DND-41 (cell line): ENCODE data around the gene EID2B.

Experiments
- ATAC-seq: fragments of 200-7000 bp; cut with Tn5 transposase; 3 replicates; pipeline ENCODE4 v1.9.1; 2021; ENCODE audit warnings: low read depth; ENCODE audit not compliant: insufficient read depth
- DNase-seq: peaks from one replicate; pipeline ENCODE4 v3.0.0-alpha.2; 2020
- H2AFZ ChIP-seq: 2 replicates; pipeline ENCODE4 v1.6.0; 2012; ENCODE audit warnings: low read depth, low read length
- H3K27ac ChIP-seq: 2 replicates; pipeline ENCODE4 v1.5.1; 2012; ENCODE audit warnings: low read length, inconsistent platforms
- H3K27me3 ChIP-seq: fragments of 200-600 bp; sonication (generic); 2 replicates; pipeline ENCODE4 v1.6.0; 2012; ENCODE audit warnings: low read length, mild to moderate bottlenecking, inconsistent platforms; ENCODE audit not compliant: insufficient read depth, poor library complexity
- H3K36me3 ChIP-seq: 2 replicates; pipeline ENCODE4 v1.5.1; 2012; ENCODE audit warnings: low read length, inconsistent platforms; ENCODE audit not compliant: insufficient read depth
- H3K4me1 ChIP-seq: 2 replicates; pipeline ENCODE4 v1.5.1; 2012; ENCODE audit warnings: mild to moderate bottlenecking, low read length; ENCODE audit not compliant: insufficient read depth
- H3K4me2 ChIP-seq: 2 replicates; pipeline ENCODE4 v1.6.0; 2012; ENCODE audit warnings: mild to moderate bottlenecking, moderate library complexity, low read length, inconsistent platforms; ENCODE audit not compliant: insufficient read depth
- H3K4me3 ChIP-seq, 2 experiments: fragments of 200-600 bp in 1 of 2; shearing (Covaris generic) in 1 of 2; 2 replicates each; pipeline ENCODE4 v1.5.1; 2012 to 2016; ENCODE audit warnings: inconsistent platforms in 2 of 2, low read length in 2 of 2, mild to moderate bottlenecking in 2 of 2, low read depth in 1 of 2, moderate library complexity in 1 of 2
- H3K79me2 ChIP-seq: 2 replicates; pipeline ENCODE4 v1.6.0; 2012; ENCODE audit warnings: low read length, inconsistent platforms; ENCODE audit not compliant: insufficient read depth
- H3K9ac ChIP-seq: 2 replicates; pipeline ENCODE4 v1.6.0; 2012; ENCODE audit warnings: low read depth, mild to moderate bottlenecking, inconsistent platforms, low read length, moderate library complexity
- H3K9me3 ChIP-seq: 2 replicates; pipeline ENCODE4 v1.5.1; 2012; ENCODE audit warnings: low read length, moderate library complexity, mild to moderate bottlenecking, inconsistent platforms; ENCODE audit not compliant: insufficient read depth, severe bottlenecking
- H4K20me1 ChIP-seq: 2 replicates; pipeline ENCODE4 v1.6.0; 2012; ENCODE audit warnings: low read length; ENCODE audit not compliant: insufficient read depth
- CTCF ChIP-seq: IDR thresholded peaks from 2 replicates; pipeline ENCODE4 v1.5.1; 2012; ENCODE audit warnings: borderline replicate concordance, low read length, moderate library complexity, mild to moderate bottlenecking; ENCODE audit not compliant: poor library complexity, severe bottlenecking; ENCODE audit errors: extremely low read depth
- EZH2 ChIP-seq: IDR thresholded peaks from 3 replicates; pipeline ENCODE4 v1.6.1; 2012; ENCODE audit warnings: borderline replicate concordance, low read depth, mild to moderate bottlenecking, moderate library complexity, low read length, inconsistent platforms; ENCODE audit not compliant: severe bottlenecking

The EID2B gene

GRCh38 chr19:39509233-39509632 lies 23.4 kb downstream of the EID2B start:
- no peak overlapping the region for H3K4me2 ChIP-seq
- TF ChIP-seq EZH2 (no peak), CTCF (no peak)
- no peak overlapping the region for H3K4me3 ChIP-seq
- H3K27me3 ChIP-seq = no peaks in the 10 kb centered on the region
- no peaks in the 10 kb centered on the region for H4K20me1 ChIP-seq
- H3K9ac ChIP-seq = no peak overlapping the region
- H3K9me3 ChIP-seq = no peaks in the 10 kb centered on the region
- DNase-seq (no peak), ATAC-seq (no peak)
- H3K79me2 ChIP-seq = no peaks in the 10 kb centered on the region
- no peak overlapping the region for H2AFZ ChIP-seq
- H3K27ac ChIP-seq = no peak overlapping the region
- H3K4me1 ChIP-seq = no peaks in the 10 kb centered on the region
- H3K36me3 ChIP-seq = no peaks in the 10 kb centered on the region

GRCh38 chr19:39508629-39509028 lies 24.0 kb downstream of the EID2B start:
- Histone ChIP-seq H3K4me1 (no peaks in the 10 kb centered on the region), H3K9ac (no peak overlapping the region), H3K9me3 (no peaks in the 10 kb centered on the region), H3K27me3 (no peaks in the 10 kb centered on the region), H3K4me2 (no peak overlapping the region), H3K79me2 (no peaks in the 10 kb centered on the region), H3K36me3 (no peaks in the 10 kb centered on the region), H3K27ac (no peak overlapping the region), H3K4me3 (no peak overlapping the region), H2AFZ (no peak overlapping the region), H4K20me1 (no peaks in the 10 kb centered on the region)
- TF ChIP-seq CTCF = no peak
- no peak for TF ChIP-seq EZH2
- DNase-seq (no peak), ATAC-seq (no peak)

- ATAC-seq (no peak), DNase-seq (no peak)
- H3K9me3 ChIP-seq = no peaks in the 10 kb centered on the region
- no peak for TF ChIP-seq CTCF
- no peak for TF ChIP-seq EZH2
- no peak overlapping the region for H2AFZ ChIP-seq
- H3K27ac ChIP-seq = no peak overlapping the region
- H3K36me3 ChIP-seq = no peaks in the 10 kb centered on the region
- H3K79me2 ChIP-seq = no peaks in the 10 kb centered on the region
- no peak overlapping the region for H3K9ac ChIP-seq
- H3K4me1 ChIP-seq = no peaks in the 10 kb centered on the region
- no peak overlapping the region for H3K4me3 ChIP-seq
- no peaks in the 10 kb centered on the region for H4K20me1 ChIP-seq
- no peak overlapping the region for H3K4me2 ChIP-seq
- no peaks in the 10 kb centered on the region for H3K27me3 ChIP-seq
These were observed 24.8 kb downstream of the EID2B start for GRCh38 chr19:39507715-39508364.

GRCh38 chr19:39506944-39507714 lies 25.5 kb downstream of the EID2B start:
- no peak overlapping the region for H3K4me3 ChIP-seq

More at GRCh38 chr19:39506944-39507714, 25.5 kb downstream of the EID2B start:
- H3K9me3 ChIP-seq = no peaks in the 10 kb centered on the region
- H3K27ac ChIP-seq = no peak overlapping the region
- ATAC-seq = no peak
- no peak overlapping the region for H3K4me2 ChIP-seq
- no peaks in the 10 kb centered on the region for H3K27me3 ChIP-seq
- no peak overlapping the region for H3K9ac ChIP-seq
- H3K36me3 ChIP-seq = no peaks in the 10 kb centered on the region
- no peak overlapping the region for H2AFZ ChIP-seq
- no peaks in the 10 kb centered on the region for H3K4me1 ChIP-seq
- H3K79me2 ChIP-seq = no peaks in the 10 kb centered on the region
- no peak for DNase-seq
- H4K20me1 ChIP-seq = no peaks in the 10 kb centered on the region
- no peak for TF ChIP-seq CTCF
- TF ChIP-seq EZH2 = no peak
